GM23338 (cell line): Measurements from ENCODE around the gene RNF2.

ENCODE experiments used
- CTCF ChIP-seq, 2 experiments: fragments of 200-600 bp in 1 of 2; sonication (generic) in 1 of 2; conservative IDR thresholded peaks; 2 replicates each; pipeline versions ENCODE4 v1.5.1 to v1.6.1; 2016 to 2017; ENCODE audit warnings: antibody characterized with exemption in 2 of 2, low read depth in 2 of 2, mild to moderate bottlenecking in 2 of 2, moderate library complexity in 1 of 2
- REST ChIP-seq: IDR thresholded peaks from one replicate; pipeline ENCODE4 v1.6.1; 2018; ENCODE audit warnings: antibody characterized with exemption; ENCODE audit not compliant: unreplicated experiment

- TF ChIP-seq REST (no peak), CTCF (conservative IDR thresholded peaks at IDR 0.05; ENCODE audit: low read depth in 2 of 2) (peak in 1 of 2 experiments; percentile 39; a peak in 2 of 4 replicates)
Observed at GRCh38 chr1:185038813-185039376, 6.5 kb upstream of the RNF2 start.
